Type B pancreatic cell (in vitro differentiated cells): Measurements from ENCODE around the gene SLC16A4. TPM values are rescaled to one million over a fixed set of nuclear protein-coding genes. Genes with fewer than 3 reads are reported as not detected.

ENCODE experiments used
- DNase-seq: peaks from one replicate; pipeline ENCODE4 v3.0.0; 2021; ENCODE audit warnings: mixed read lengths; ENCODE audit not compliant: unreplicated experiment; ENCODE audit errors: extremely low spot score
- H3K27ac Mint-ChIP-seq: 2 replicates; pipeline ENCODE4 v1.8.0; 2021; ENCODE audit warnings: mild to moderate bottlenecking, mixed read lengths
- H3K27me3 Mint-ChIP-seq: 2 replicates; pipeline ENCODE4 v1.8.0; 2021; ENCODE audit warnings: mixed read lengths
- H3K36me3 Mint-ChIP-seq: 2 replicates; pipeline ENCODE4 v1.8.0; 2021; ENCODE audit warnings: mixed read lengths
- H3K4me1 Mint-ChIP-seq: one replicate; pipeline ENCODE4 v1.8.0; 2021; ENCODE audit warnings: mixed read lengths; ENCODE audit not compliant: unreplicated experiment
- H3K4me3 Mint-ChIP-seq: 2 replicates; pipeline ENCODE4 v1.8.0; 2021; ENCODE audit warnings: mild to moderate bottlenecking, mixed read lengths
- H3K9me3 Mint-ChIP-seq: 2 replicates; pipeline ENCODE4 v1.8.0; 2021; ENCODE audit warnings: mixed read lengths
- CTCF ChIP-seq: fragments of 200-600 bp; sonication (generic); conservative IDR thresholded peaks from 2 replicates; pipeline ENCODE4 v1.5.0; 2021; ENCODE audit warnings: antibody characterized with exemption, mild to moderate bottlenecking
- total RNA-seq: library from RNA; stranded (reverse); gene quantifications from 2 replicates; pipeline ENCODE4 v1.2.1, GENCODE V29; 2021; ENCODE audit warnings: low replicate concordance

The SLC16A4 gene
- total RNA-seq, 1 donor from 2014 or later = 2.0 TPM

GRCh38 chr1:110328274-110328673, 62.6 kb downstream of the SLC16A4 start:
- H3K27me3 Mint-ChIP-seq = no peaks in the 10 kb centered on the region
- DNase-seq = no peak
- H3K4me3 Mint-ChIP-seq = no peak overlapping the region
- peaks cover 6% of the 10 kb centered on the region for H3K9me3 Mint-ChIP-seq
- H3K4me1 Mint-ChIP-seq = peaks cover 5% of the 10 kb centered on the region
- TF ChIP-seq CTCF = no peak
- no peak overlapping the region for H3K27ac Mint-ChIP-seq
- H3K36me3 Mint-ChIP-seq = no peaks in the 10 kb centered on the region

GRCh38 chr1:110326826-110327225, 64.0 kb downstream of the SLC16A4 start:
- Mint-ChIP-seq H3K27me3 (no peaks in the 10 kb centered on the region), H3K27ac (no peak overlapping the region), H3K9me3 (peaks cover 6% of the 10 kb centered on the region), H3K4me1 (peaks cover 5% of the 10 kb centered on the region), H3K36me3 (no peaks in the 10 kb centered on the region), H3K4me3 (no peak overlapping the region)
- no peak for TF ChIP-seq CTCF
- DNase-seq = no peak

GRCh38 chr1:110324667-110325066, 66.2 kb downstream of the SLC16A4 start:
- Mint-ChIP-seq H3K4me3 (no peak overlapping the region), H3K9me3 (peaks cover 7% of the 10 kb centered on the region), H3K27me3 (peaks cover under 1% of the 10 kb centered on the region), H3K4me1 (peaks cover 5% of the 10 kb centered on the region), H3K36me3 (peaks cover under 1% of the 10 kb centered on the region), H3K27ac (no peak overlapping the region)
- DNase-seq = no peak
- TF ChIP-seq CTCF = no peak

- Mint-ChIP-seq H3K4me1 (no peaks in the 10 kb centered on the region), H3K27me3 (peaks cover 10% of the 10 kb centered on the region), H3K4me3 (no peak overlapping the region), H3K27ac (no peak overlapping the region), H3K36me3 (peaks cover 4% of the 10 kb centered on the region), H3K9me3 (peaks cover 7% of the 10 kb centered on the region)
- no peak for DNase-seq
- no peak for TF ChIP-seq CTCF
Measured at GRCh38 chr1:110321846-110322245, 69.0 kb downstream of the SLC16A4 start.

GRCh38 chr1:110321045-110321444, 69.8 kb downstream of the SLC16A4 start:
- H3K27ac Mint-ChIP-seq = no peak overlapping the region
- peaks cover 7% of the 10 kb centered on the region for H3K9me3 Mint-ChIP-seq
- no peak for TF ChIP-seq CTCF
- H3K36me3 Mint-ChIP-seq = peaks cover 4% of the 10 kb centered on the region
- no peak for DNase-seq
- peaks cover 10% of the 10 kb centered on the region for H3K27me3 Mint-ChIP-seq
- no peaks in the 10 kb centered on the region for H3K4me1 Mint-ChIP-seq
- no peak overlapping the region for H3K4me3 Mint-ChIP-seq

GRCh38 chr1:110320168-110320518, 70.7 kb downstream of the SLC16A4 start:
- Mint-ChIP-seq H3K4me1 (no peaks in the 10 kb centered on the region), H3K4me3 (no peak overlapping the region), H3K36me3 (peaks cover 4% of the 10 kb centered on the region), H3K27ac (no peak overlapping the region), H3K27me3 (peaks cover 10% of the 10 kb centered on the region), H3K9me3 (peaks cover 7% of the 10 kb centered on the region)
- no peak for DNase-seq
- no peak for TF ChIP-seq CTCF
